GM12892 (cell line): ENCODE data around the gene PLA2G4D.

Experiments used
- POLR2A ChIP-seq: IDR thresholded peaks from 2 replicates; pipeline ENCODE4 v1.6.1; 2011; ENCODE audit warnings: low read depth, low read length, control low read depth
- POLR2AphosphoS5 ChIP-seq: IDR thresholded peaks from 2 replicates; pipeline ENCODE4 v1.6.1; 2011; ENCODE audit warnings: low read depth, low read length, control low read depth
- TAF1 ChIP-seq: IDR thresholded peaks from 2 replicates; pipeline ENCODE4 v1.6.1; 2011; ENCODE audit warnings: low read depth, mild to moderate bottlenecking, control low read depth, low read length, borderline replicate concordance

GRCh38 chr15:42107473-42107872, 13.1 kb upstream of the PLA2G4D start:
- TF ChIP-seq POLR2AphosphoS5 (no peak), POLR2A (no peak), TAF1 (no peak)
